Stromal cell of bone marrow (primary cell): ENCODE results near the gene DAD1.
"Not testable (repeated sequence)": the region's sequence is repeated elsewhere in the genome, so short reads cannot be mapped to it uniquely, and the experiment has no call there.

Experiments
- DNase-seq: peaks from one replicate; pipeline ENCODE4 v3.0.0-alpha.2; 2012; ENCODE audit warnings: low read depth

Gene DAD1

GRCh38 chr14:22598896-22599244, 9.8 kb upstream of the DAD1 start:
- DNase-seq: peak; percentile 52

- peak; percentile 60 for DNase-seq
Measured at GRCh38 chr14:22598099-22598895, 9.3 kb upstream of the DAD1 start, which contains the start of gene ABHD4. ABHD4 (plus strand) TSS chr14:22598300; CDS start chr14:22598307, 7 bp downstream.

GRCh38 chr14:22597771-22598098, 8.7 kb upstream of the DAD1 start:
- DNase-seq: no peak

- no peak for DNase-seq
Measured at GRCh38 chr14:22597265-22597664, 8.2 kb upstream of the DAD1 start.

- no peak for DNase-seq
Measured at GRCh38 chr14:22596354-22596879, 7.4 kb upstream of the DAD1 start.

- DNase-seq: no peak
Measured at GRCh38 chr14:22594156-22594716, 5.2 kb upstream of the DAD1 start.

- DNase-seq: no peak
Measured at GRCh38 chr14:22593601-22594000, 4.6 kb upstream of the DAD1 start.

- no peak for DNase-seq
Measured at GRCh38 chr14:22593189-22593588, 4.2 kb upstream of the DAD1 start.

- no peak for DNase-seq
Measured at GRCh38 chr14:22588526-22589095, 413 bp downstream of the DAD1 start.

GRCh38 chr14:22587677-22588422, 1.2 kb downstream of the DAD1 start:
- not testable (repeated sequence) for DNase-seq

- DNase-seq: no peak
Measured at GRCh38 chr14:22587247-22587646, 1.8 kb downstream of the DAD1 start.

GRCh38 chr14:22583994-22584393, 5.0 kb downstream of the DAD1 start:
- no peak for DNase-seq

GRCh38 chr14:22580625-22581024, 8.4 kb downstream of the DAD1 start:
- no peak for DNase-seq

GRCh38 chr14:22579881-22580280, 9.1 kb downstream of the DAD1 start:
- DNase-seq: no peak

- DNase-seq: no peak
Measured at GRCh38 chr14:22579236-22579635, 9.8 kb downstream of the DAD1 start.

GRCh38 chr14:22577334-22577908, 11.6 kb downstream of the DAD1 start:
- DNase-seq: no peak

GRCh38 chr14:22573804-22574203, 15.2 kb downstream of the DAD1 start:
- DNase-seq: no peak

GRCh38 chr14:22572562-22573058, 16.4 kb downstream of the DAD1 start:
- DNase-seq: no peak

- DNase-seq: peak; percentile 56
Measured at GRCh38 chr14:22570132-22570949, 18.7 kb downstream of the DAD1 start.

GRCh38 chr14:22569737-22570131, 19.3 kb downstream of the DAD1 start:
- DNase-seq: no peak

GRCh38 chr14:22569106-22569736, 19.8 kb downstream of the DAD1 start:
- DNase-seq: no peak
